Head of caudate nucleus (tissue), 42 donors: ENCODE data around the gene KLF1.
"Not testable (repeated sequence)": the region's sequence is repeated elsewhere in the genome, so short reads cannot be mapped to it uniquely, and the experiment has no call there.

Source experiments
- DNase-seq, 42 donors: peaks; one replicate each; pipeline versions ENCODE4 v3.0.0 to v3.0.0-alpha.2; 2020 to 2021; ENCODE audit warnings: mixed read lengths in 7 of 42
- intact Hi-C: fragments of 100-400 bp; cut with DNase I; formaldehyde crosslinking; loops from one replicate; pipeline ENCODE4 v1.15.0; 2022

KLF1 gene

GRCh38 chr19:12886969-12887747 lies at the start of gene KLF1:
Gene KLF1, minus strand, starts transcription at chr19:12887201. Its CDS starts 61 bp downstream, at chr19:12887140.
- intact Hi-C loops = no loop called here

DNA sequence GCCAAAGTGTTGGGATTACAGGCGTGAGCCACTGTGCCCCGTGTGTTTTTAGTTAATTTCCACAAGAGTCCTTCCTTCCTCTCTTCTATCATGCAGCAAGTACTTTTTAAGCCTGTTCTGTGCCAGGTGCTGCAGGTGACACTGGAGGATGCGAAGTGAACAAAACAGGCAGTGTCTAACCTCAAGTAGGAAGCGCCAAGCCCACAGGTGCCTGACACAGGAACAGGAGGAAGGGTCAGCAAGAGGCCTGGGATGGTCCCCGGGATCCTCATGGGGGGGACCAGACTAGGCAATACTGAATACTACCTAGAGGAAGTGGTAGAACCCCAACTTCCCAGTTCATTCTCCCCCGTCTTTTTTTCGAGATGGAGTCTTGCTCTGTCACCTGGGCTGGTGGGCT lies 49.6 kb upstream of the KLF1 start:
- intact Hi-C loops = no loop called here
- no peak for DNase-seq

More at GRCh38 chr19:12886969-12887747, at the start of gene KLF1:
- DNase-seq = no peak

- intact Hi-C loops = no loop called here
- DNase-seq = no peak
These were observed 48.1 kb upstream of the KLF1 start for GRCh38 chr19:12935071-12935470.

- peak; percentile 92 to 99 (median 96) for DNase-seq
- intact Hi-C loops = loop anchor here (5.0 kb wide), 1 partner anchor 41 kb away; the partner anchor contains the start of gene GCDH
These were observed 46.5 kb upstream of the KLF1 start, which contains the start of gene FARSA for GRCh38 chr19:12933287-12934072. Gene FARSA, minus strand, starts transcription at chr19:12933711. Its CDS starts 15 bp downstream, at chr19:12933696.

GRCh38 chr19:12932392-12933286 lies 45.6 kb upstream of the KLF1 start:
- no peak for DNase-seq
- intact Hi-C loops = loop anchor here (5.0 kb wide), 1 partner anchor 40 kb away; the partner anchor contains the start of gene GCDH

DNA sequence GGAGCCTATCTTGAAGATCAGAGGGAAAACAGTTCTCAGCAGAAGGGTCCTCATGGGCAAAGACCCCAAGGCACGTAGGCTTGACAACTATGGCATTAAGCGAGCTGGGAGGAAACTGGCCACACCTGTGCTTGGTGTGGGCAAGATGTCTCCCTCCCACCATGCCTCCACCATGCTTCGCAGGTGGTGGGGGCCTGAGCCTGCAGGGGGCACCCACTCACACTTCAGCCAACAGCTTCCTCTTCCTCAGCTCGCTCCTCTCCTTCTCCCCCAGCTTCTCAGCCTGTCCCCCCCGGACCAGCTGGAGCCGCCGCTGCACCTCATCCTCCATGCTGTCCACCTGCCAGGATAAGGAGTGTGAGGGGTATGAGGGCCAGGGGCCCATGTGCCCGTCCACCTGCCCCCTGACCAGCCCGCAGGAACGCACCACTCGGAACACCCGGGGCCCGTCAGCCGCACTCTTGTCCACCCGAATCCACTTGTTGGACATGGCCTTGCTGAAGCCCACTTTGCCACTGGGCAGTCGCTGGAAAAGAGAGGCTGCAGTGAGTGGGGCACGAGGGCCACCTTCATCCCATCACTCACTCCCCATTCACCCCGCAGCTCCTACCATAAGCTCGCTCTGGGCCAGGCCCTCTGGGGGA lies 43.1 kb upstream of the KLF1 start:
- no peak for DNase-seq
- intact Hi-C loops = loop anchor here (5.0 kb wide), 1 partner anchor 38 kb away; the partner anchor contains the start of gene GCDH

DNA sequence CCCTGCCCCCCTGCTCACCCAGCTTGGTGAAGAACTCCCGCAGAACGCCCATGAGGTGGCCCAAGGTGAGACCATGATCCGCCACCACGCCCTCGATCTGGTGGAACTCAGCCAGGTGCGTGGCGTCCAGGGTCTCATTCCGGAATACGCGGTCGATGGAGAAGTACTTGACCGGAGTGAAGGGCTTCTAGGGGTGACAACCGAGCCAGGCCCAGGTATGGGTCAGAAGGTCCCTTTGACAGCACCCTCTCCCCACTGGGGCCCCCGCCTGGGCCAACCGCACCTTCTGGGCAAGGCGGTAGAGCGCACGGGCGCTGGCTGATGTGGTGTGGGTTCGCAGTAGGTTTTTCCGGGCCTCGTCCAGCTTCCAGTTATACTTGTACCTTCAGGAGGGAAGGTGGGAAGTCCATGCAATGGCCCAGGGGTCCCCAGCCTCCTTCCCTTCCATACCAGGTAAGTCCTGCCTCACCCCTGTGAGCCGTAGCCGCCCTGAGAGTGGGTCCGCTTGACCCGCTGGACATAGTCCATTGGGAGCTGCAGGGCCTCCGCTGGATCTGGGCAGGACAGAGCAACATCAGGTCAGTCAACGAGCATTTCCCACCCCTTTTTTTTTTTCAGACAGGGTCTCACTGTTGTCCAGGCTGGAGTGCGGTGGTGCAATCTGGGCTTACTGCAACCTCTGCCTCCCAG lies 37.8 kb upstream of the KLF1 start:
- no peak for DNase-seq
- intact Hi-C loops = no loop called here

GRCh38 chr19:12922959-12923358 lies 36.0 kb upstream of the KLF1 start:
- intact Hi-C loops = no loop called here
- DNase-seq = no peak

DNA sequence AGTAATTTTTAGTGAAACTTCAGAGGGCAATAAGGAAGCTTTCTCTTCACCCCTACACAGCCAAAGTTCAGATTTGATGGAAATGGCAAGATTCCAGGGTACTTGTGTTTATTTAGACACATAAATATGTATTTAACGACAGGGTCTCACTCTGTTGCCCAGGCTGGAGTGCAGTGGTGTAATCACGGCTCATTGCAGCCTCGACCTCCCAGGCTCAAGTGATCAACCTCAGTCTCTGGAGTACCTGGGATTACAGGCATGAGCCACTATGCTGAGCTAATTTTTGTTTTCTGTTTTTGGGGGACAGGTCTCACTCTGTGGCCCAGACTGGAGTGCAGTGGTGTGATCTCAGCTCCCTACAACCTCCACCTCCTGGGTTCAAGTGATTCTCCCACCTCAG lies 34.0 kb upstream of the KLF1 start:
- no peak for DNase-seq
- intact Hi-C loops = loop anchor here (2.0 kb wide), 1 partner anchor 36 kb away; the partner anchor contains the start of gene GADD45GIP1

- DNase-seq = no peak
- intact Hi-C loops = no loop called here
These were observed 31.3 kb upstream of the KLF1 start for GRCh38 chr19:12918253-12918652.

DNA sequence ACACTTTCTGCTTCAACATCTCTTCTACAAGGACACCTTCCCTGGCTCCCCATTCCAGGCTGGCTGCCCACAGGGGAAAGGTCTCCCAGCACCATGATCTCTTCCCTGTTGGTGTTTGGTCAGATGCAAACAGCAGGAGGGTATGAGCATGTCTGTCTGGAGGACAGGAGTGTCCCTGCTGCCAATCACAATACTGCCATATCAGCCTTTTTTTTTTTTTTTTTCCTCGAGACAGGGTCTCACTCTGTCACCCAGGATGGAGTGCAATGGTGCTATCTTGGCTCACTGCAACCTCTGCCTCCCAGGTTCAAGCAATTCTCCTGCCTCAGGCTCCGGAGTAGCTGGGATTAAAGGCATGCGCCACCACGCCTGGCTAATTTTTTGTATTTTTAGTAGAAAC lies 28.9 kb upstream of the KLF1 start:
- intact Hi-C loops, DNase-seq: not testable (repeated sequence)

- peak in 23 of 42 donors; percentile 4 to 66 (median 32) for DNase-seq
- intact Hi-C loops = no loop called here
These were observed 27.1 kb upstream of the KLF1 start for GRCh38 chr19:12913851-12914690.

DNA sequence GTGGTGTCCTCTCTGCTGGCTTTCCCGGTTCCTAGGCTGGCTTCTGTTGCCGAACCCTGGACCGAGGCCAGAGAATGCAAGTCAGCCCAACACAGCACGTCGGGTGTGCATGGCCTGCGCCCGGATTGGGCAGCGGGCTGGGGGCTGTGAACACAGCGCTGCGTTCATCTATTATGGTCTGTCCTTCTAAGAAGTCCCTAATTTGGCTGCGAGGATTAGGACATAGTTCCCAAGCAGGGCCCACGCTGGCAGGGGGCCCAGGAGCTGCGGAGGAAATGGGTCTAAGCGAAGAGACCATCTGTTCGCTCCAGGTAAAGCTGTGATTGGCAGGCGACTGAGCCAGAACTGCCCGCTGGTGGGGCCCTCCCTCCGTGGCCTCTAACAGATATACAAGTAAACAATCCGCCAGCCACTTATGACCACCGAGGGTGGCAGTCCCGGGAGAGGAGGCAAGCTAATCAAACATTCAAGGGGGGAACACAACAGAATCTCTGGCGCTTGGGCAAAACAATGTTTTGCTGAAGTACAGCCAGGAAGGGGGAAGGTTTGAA lies 26.1 kb upstream of the KLF1 start:
- intact Hi-C loops = no loop called here
- DNase-seq = peak; percentile 64 to 90 (median 78)

DNA sequence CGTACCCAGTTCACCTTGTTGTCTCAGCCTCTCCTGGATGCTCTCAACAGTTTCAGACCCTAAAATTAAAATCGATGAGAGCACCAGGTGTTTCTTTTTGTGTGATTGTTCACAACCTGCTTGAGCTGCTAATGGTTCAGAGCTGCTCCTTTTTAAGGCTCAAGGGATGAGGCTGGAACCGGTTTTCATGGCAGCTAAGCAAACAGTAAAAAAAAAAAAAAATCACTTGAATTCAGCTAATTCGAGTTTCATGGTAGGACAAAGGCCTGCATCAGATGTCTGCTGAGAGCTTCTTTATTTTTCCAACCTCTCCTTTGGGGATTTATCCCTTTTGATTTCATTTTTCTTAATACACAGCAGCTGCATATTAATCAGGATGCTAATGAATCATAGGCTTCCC lies 25.6 kb upstream of the KLF1 start:
- DNase-seq = no peak
- intact Hi-C loops = no loop called here

GRCh38 chr19:12907166-12907565 lies 20.2 kb upstream of the KLF1 start:
- intact Hi-C loops = no loop called here
- no peak for DNase-seq

- no peak for DNase-seq
These were observed 13.0 kb upstream of the KLF1 start for GRCh38 chr19:12899891-12900518.

More at GRCh38 chr19:12899891-12900518, 13.0 kb upstream of the KLF1 start:
- intact Hi-C loops = no loop called here
